ENCODE data around the gene HAPLN3. TPM values are rescaled to one million over a fixed set of nuclear protein-coding genes. Genes with fewer than 3 reads are reported as not detected.

HAPLN3 gene
- total RNA-seq, 1 donor from 2014 or later: 78.2 TPM

GRCh38 chr15:88913017-88913849, 17.9 kb upstream of the HAPLN3 start, which contains the start of gene MFGE8:
Gene MFGE8 (minus strand): TSS chr15:88913379. CDS start chr15:88913319, 60 bp downstream.
- TF ChIP-seq CTCF (IDR thresholded peaks at IDR 0.05): peak; percentile 53
- peak within 1 kb of the TSS; percentile 83 for H3K4me3 Mint-ChIP-seq (ENCODE audit: unreplicated experiment)
- no peaks in the 10 kb centered on the region for H3K27me3 Mint-ChIP-seq (ENCODE audit: low read depth)
- peak within 1 kb of the TSS; percentile 84 for H3K27ac Mint-ChIP-seq (ENCODE audit: unreplicated experiment)
- H3K36me3 Mint-ChIP-seq (ENCODE audit: low read depth): peaks cover 6% of the 10 kb centered on the region
- H3K4me1 Mint-ChIP-seq (ENCODE audit: low read depth): peaks cover 39% of the 10 kb centered on the region
- H3K9me3 Mint-ChIP-seq (ENCODE audit: low read depth): no peaks in the 10 kb centered on the region
- no peak for DNase-seq (ENCODE audit: low spot score)

- peaks cover 39% of the 10 kb centered on the region for H3K4me1 Mint-ChIP-seq (ENCODE audit: low read depth)
- H3K36me3 Mint-ChIP-seq (ENCODE audit: low read depth): peaks cover 10% of the 10 kb centered on the region
- TF ChIP-seq CTCF (IDR thresholded peaks at IDR 0.05): no peak
- H3K4me3 Mint-ChIP-seq (ENCODE audit: unreplicated experiment): peak overlapping the region; percentile 83
- H3K27ac Mint-ChIP-seq (ENCODE audit: unreplicated experiment): peak overlapping the region; percentile 79
- H3K27me3 Mint-ChIP-seq (ENCODE audit: low read depth): no peaks in the 10 kb centered on the region
- no peak for DNase-seq (ENCODE audit: low spot score)
- H3K9me3 Mint-ChIP-seq (ENCODE audit: low read depth): no peaks in the 10 kb centered on the region
Observed at GRCh38 chr15:88912500-88912921, 17.2 kb upstream of the HAPLN3 start.

DNA sequence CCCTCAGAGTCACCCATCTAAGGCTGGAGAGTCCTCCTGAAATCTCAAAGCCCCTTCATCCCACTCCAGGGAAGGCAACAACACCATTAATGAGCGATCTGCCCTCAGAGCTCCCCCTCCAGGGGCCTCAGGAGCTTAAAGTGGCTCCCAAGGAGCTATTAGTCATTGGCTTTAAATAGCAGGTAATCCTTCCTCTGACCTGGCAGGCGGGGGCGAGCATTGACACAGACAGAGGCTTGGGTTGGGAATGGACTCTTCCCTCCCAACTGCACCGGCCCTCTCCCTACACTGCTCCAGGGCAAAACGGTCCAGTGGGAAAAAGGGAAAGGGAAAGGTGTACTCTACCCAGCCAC, 16.4 kb upstream of the HAPLN3 start:
- no peak for DNase-seq (ENCODE audit: low spot score)
- no peak overlapping the region for H3K27ac Mint-ChIP-seq (ENCODE audit: unreplicated experiment)

GRCh38 chr15:88909956-88910831, 14.8 kb upstream of the HAPLN3 start:
- Mint-ChIP-seq H3K27ac (ENCODE audit: unreplicated experiment) (no peak overlapping the region), H3K4me1 (ENCODE audit: low read depth) (peaks cover 41% of the 10 kb centered on the region), H3K36me3 (ENCODE audit: low read depth) (peaks cover 17% of the 10 kb centered on the region), H3K4me3 (ENCODE audit: unreplicated experiment) (no peak overlapping the region), H3K27me3 (ENCODE audit: low read depth) (no peaks in the 10 kb centered on the region), H3K9me3 (ENCODE audit: low read depth) (no peaks in the 10 kb centered on the region)
- DNase-seq (ENCODE audit: low spot score): no peak
- TF ChIP-seq CTCF (IDR thresholded peaks at IDR 0.05): no peak

More for the DNA sequence above, 16.4 kb upstream of the HAPLN3 start:
- peaks cover 12% of the 10 kb centered on the region for H3K36me3 Mint-ChIP-seq (ENCODE audit: low read depth)
- H3K4me3 Mint-ChIP-seq (ENCODE audit: unreplicated experiment): peak overlapping the region; percentile 83
- no peak for TF ChIP-seq CTCF (IDR thresholded peaks at IDR 0.05)
- H3K9me3 Mint-ChIP-seq (ENCODE audit: low read depth): no peaks in the 10 kb centered on the region
- no peaks in the 10 kb centered on the region for H3K27me3 Mint-ChIP-seq (ENCODE audit: low read depth)
- peaks cover 39% of the 10 kb centered on the region for H3K4me1 Mint-ChIP-seq (ENCODE audit: low read depth)
